ENCODE measurements around the gene CPSF4.
"Not testable (repeated sequence)": the region's sequence is repeated elsewhere in the genome, so short reads cannot be mapped to it uniquely, and the experiment has no call there.

The CPSF4 gene

GRCh38 chr7:99490878-99491277 is 52.1 kb downstream of the CPSF4 start:
- DNase-seq (ENCODE audit: low read depth in 2 of 2): no peak

GRCh38 chr7:99493823-99494222 is 55.1 kb downstream of the CPSF4 start:
- no peak for DNase-seq (ENCODE audit: low read depth in 2 of 2)

- DNase-seq (ENCODE audit: low read depth in 2 of 2): no peak
These were observed 59.2 kb downstream of the CPSF4 start for GRCh38 chr7:99497766-99498545.

DNA sequence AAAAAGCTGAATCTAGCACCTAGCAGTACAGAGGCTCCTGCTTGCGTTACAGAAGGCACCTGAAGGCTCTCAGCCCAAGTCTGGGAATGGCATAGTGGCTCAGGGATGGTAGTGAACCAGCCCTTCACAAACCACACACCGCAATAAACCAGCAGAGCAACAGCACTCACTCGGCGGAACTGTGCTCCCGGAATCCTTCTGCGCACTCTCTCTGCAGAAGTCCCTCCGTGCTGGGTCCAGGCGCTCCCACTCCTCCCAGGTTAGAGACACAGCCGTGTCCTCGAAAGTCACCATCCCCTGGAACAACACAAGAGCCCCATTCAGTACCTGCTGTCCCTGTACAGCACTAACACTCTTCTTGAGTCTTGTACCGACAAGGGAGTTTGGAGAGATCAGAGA is 59.8 kb downstream of the CPSF4 start:
- no peak for DNase-seq (ENCODE audit: low read depth in 2 of 2)

DNA sequence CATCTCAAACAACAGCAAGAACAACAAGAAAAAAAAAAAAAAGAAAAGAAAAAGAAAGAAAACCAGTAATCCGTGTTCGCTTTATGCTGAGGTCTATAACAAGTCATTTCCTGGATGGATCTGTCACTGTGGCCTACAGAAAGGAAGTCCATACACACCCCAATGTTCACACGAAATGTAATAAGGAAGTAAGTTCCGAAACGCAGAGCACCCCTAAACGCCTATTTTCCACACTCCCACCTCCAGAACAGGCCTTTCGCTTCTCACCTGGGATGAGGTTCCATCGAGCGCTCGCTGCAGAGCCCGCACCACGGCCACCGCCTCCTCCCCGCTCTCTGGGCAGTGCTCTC is 60.6 kb downstream of the CPSF4 start:
- no peak for DNase-seq (ENCODE audit: low read depth in 2 of 2)

GRCh38 chr7:99499721-99500636 is 61.2 kb downstream of the CPSF4 start, which contains the start of gene ZNF394:
Gene ZNF394, minus strand, starts transcription at chr7:99500281. Its CDS starts 188 bp downstream, at chr7:99500093.
- DNase-seq (ENCODE audit: low read depth in 2 of 2): peak; percentile 79 to 87

GRCh38 chr7:99500637-99501009 is 61.9 kb downstream of the CPSF4 start:
- no peak for DNase-seq (ENCODE audit: low read depth in 2 of 2)

DNA sequence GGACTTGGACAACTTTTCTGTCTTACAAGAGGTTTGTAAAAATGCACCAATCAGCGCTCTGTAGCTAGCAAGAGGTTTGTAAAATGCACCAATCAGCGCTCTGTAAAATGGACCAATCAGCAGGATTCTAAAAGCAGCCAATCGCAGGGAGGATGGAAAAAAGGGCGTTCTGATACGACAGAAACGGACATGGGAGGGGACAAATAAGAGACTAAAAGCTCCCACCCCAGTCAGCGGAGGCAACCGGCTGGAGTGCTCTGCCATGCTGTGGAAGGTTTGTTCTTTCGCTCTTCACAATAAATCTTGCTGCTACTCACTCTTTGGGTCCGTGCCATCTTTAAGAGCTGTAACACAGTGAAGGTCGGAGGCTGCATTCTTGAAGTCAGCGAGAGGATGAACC is 62.5 kb downstream of the CPSF4 start:
- not testable (repeated sequence) for DNase-seq (ENCODE audit: low read depth in 2 of 2)

GRCh38 chr7:99504281-99504602 is 65.5 kb downstream of the CPSF4 start:
- DNase-seq (ENCODE audit: low read depth in 2 of 2): no peak

DNA sequence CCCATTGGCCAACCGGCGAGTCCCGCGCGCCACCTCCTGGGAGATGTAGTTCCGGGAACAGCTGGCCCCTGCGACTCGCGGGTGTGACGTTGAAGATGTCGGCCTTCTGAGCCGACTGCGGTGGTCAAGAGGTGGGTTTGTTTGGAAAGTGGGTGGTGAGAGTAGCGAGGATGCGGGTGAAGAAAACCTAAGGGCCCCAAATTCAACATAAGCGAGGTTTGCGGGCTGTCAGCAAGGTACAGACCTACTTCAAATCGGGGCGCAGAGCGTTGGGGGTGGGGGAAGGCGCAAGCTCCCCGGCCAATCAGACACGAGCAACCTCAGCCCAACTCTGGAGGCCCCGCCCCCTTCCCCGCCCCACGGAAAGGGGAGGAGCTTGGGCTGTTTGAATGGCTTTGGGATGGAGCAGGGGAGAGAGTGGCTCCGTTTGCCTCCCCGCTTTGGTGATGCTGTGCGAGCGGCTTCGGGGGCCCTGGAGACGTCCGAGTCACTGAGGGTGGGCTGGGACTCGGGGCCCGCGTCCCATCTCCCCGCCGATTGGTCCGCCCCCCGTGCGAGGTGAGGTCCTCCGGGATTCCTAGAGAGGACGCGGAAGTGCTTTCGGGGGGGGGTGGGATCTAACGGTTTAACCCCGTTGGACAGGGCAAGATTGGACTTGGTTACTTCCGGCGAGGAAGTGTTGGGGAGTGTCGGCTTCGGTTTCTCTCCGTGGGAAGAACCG is 66.0 kb downstream of the CPSF4 start, which contains the start of gene ZKSCAN5:
Gene ZKSCAN5, plus strand, starts transcription at position 60 of the 721 bp plus-strand sequence. CDS start 1,383 bp downstream, outside the sequence.
- peak; percentile 91 to 95 for DNase-seq (ENCODE audit: low read depth in 2 of 2)

DNA sequence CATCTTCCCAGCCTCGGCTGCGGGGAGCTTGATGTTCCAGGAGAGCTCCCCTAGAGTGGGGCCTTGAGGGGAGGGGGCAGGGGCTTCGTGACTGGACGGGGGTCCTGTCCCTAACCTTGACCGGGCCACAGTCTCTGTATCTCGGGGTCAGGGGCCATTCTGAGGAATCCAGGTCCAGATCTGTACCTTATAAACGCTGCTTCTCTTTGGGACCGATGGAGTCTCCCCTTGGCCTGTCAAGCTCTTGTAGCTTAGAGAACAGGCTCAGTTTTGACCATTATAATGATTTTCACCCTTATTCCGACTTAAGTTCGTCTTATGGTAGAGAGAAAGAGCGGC is 66.5 kb downstream of the CPSF4 start:
- no peak for DNase-seq (ENCODE audit: low read depth in 2 of 2)

All from stimulated activated CD4-positive, alpha-beta T cell treated with anti-CD3 and anti-CD28 coated beads, Interleukin-12 subunit alpha, Interleukin-12 subunit beta, amount 100 ng/mL, for 24 hours (primary cell).